K562 (cell line): ENCODE data around the gene ELOVL5. TPM values are rescaled to one million over a fixed set of nuclear protein-coding genes. Genes with fewer than 3 reads are reported as not detected.

Experiments
- ATAC-seq: fragments of 200-7000 bp; cut with Tn5 transposase; 3 replicates; pipeline ENCODE4 v1.9.1; 2020; ENCODE audit warnings: moderate library complexity
- BruUV-seq: library from RNA; stranded (reverse); fragments of 400-500 nt; replicated peaks from 2 replicates; lab custom pipeline; 2021; lab: Mats Ljungman, UMichigan
- CTCF ChIA-PET: fragments of 300-600 bp; formaldehyde crosslinking; extraction: SDS; loops from one replicate; lab custom pipeline; 2021; ENCODE audit warnings: low intra/inter-chr PET ratio; lab: Yijun Ruan, JAX
- POLR2A ChIA-PET: fragments of 300-600, 350-650 bp; sonication (Branson Sonifier 250); formaldehyde crosslinking; extraction: SDS; loops from one replicate; lab custom pipeline; 2021; ENCODE audit warnings: antibody characterized with exemption, inconsistent platforms; lab: Yijun Ruan, JAX
- DNase-seq, 4 experiments: peaks; one replicate each; pipeline versions ENCODE4 v3.0.0 to v3.0.0-alpha.2; 2011 to 2018; ENCODE audit warnings: low spot score in 3 of 4, mixed read lengths in 3 of 4; ENCODE audit errors: extremely low read depth in 1 of 4
- FAIRE-seq: peaks from 2 replicates; lab custom pipeline; 2011; peaks lifted over from hg19 to GRCh38; lab: Jason Lieb, UNC
- H2AFZ ChIP-seq: 2 replicates; pipeline ENCODE4 v1.6.0; 2011; ENCODE audit warnings: low read depth, low read length, control low read depth, inconsistent platforms
- H3K27ac ChIP-seq: fragments of 200-600 bp; 3 replicates; pipeline ENCODE4 v1.8.0; 2011; ENCODE audit warnings: low read depth, mild to moderate bottlenecking, control low read depth, inconsistent platforms, low read length, moderate library complexity, mixed read lengths; ENCODE audit errors: extremely low read depth
- H3K27me3 ChIP-seq, 2 experiments: fragments of 300-600 bp in 1 of 2; 2 replicates in 1 of 2; 3 replicates in 1 of 2; pipeline versions ENCODE4 v1.6.0 to v1.8.0; 2011; ENCODE audit warnings: inconsistent platforms in 2 of 2, low read length in 2 of 2, mild to moderate bottlenecking in 1 of 2, mixed read lengths in 1 of 2, moderate library complexity in 1 of 2; ENCODE audit not compliant: control insufficient read depth in 2 of 2, insufficient read depth in 2 of 2
- H3K36me3 ChIP-seq: fragments of 300-600 bp; 3 replicates; pipeline ENCODE4 v1.8.0; 2011; ENCODE audit warnings: mild to moderate bottlenecking, low read length, inconsistent platforms; ENCODE audit not compliant: control insufficient read depth, insufficient read depth
- H3K4me1 ChIP-seq, 2 experiments: fragments of 200-600 bp in 1 of 2; replicated peaks in 1 of 2; 2 replicates in 1 of 2; 3 replicates in 1 of 2; pipeline versions ENCODE4 v1.5.1 to v1.8.0; 2011; ENCODE audit warnings: inconsistent platforms in 2 of 2, low read length in 2 of 2, mild to moderate bottlenecking in 1 of 2, mixed read lengths in 1 of 2, moderate library complexity in 1 of 2; ENCODE audit not compliant: control insufficient read depth in 2 of 2, insufficient read depth in 2 of 2
- H3K4me2 ChIP-seq: 2 replicates; pipeline ENCODE4 v1.6.1; 2011; ENCODE audit warnings: low read length, control low read depth, inconsistent platforms, mixed read lengths; ENCODE audit not compliant: insufficient read depth
- H3K4me3 ChIP-seq: fragments of 200-600 bp; sonication (generic), shearing (Covaris generic); 2 replicates; pipeline ENCODE4 v1.5.1; 2016; ENCODE audit warnings: control low read depth, inconsistent platforms
- H3K79me2 ChIP-seq: fragments of 200-600 bp; 3 replicates; pipeline ENCODE4 v1.8.0; 2011; ENCODE audit warnings: low read length, inconsistent platforms; ENCODE audit not compliant: control insufficient read depth, insufficient read depth
- H3K9ac ChIP-seq, 2 experiments: 2 replicates each; pipeline versions ENCODE4 v1.6.0 to v1.6.1; 2011; ENCODE audit warnings: low read depth in 2 of 2, low read length in 2 of 2, control low read depth in 1 of 2, inconsistent platforms in 1 of 2, mild to moderate bottlenecking in 1 of 2, mixed read lengths in 1 of 2; ENCODE audit not compliant: insufficient read depth in 1 of 2
- H3K9me1 ChIP-seq: one replicate; pipeline ENCODE4 v1.6.0; 2011; ENCODE audit warnings: inconsistent platforms, mild to moderate bottlenecking, low read length, moderate library complexity; ENCODE audit not compliant: control insufficient read depth, insufficient read depth
- H3K9me3 ChIP-seq: replicated peaks from 2 replicates; pipeline ENCODE4 v1.5.1; 2011; ENCODE audit warnings: low read depth, low read length, inconsistent platforms; ENCODE audit not compliant: control insufficient read depth, insufficient read depth
- H4K20me1 ChIP-seq: replicated peaks from 2 replicates; pipeline ENCODE4 v1.6.1; 2011; ENCODE audit warnings: low read length, inconsistent platforms, mixed read lengths; ENCODE audit not compliant: control insufficient read depth, insufficient read depth
- CEBPB ChIP-seq: fragments of 450-650 bp; IDR thresholded peaks from 2 replicates; pipeline ENCODE4 v1.6.1; 2016; ENCODE audit warnings: missing genetic modification characterization, missing compliant biosample characterization
- ELF4 ChIP-seq: fragments of 450-650 bp; formaldehyde crosslinking; IDR thresholded peaks from 2 replicates; pipeline ENCODE4 v1.4.0; 2022; ENCODE audit warnings: missing genetic modification characterization
- XRCC3 ChIP-seq: fragments of 450-650 bp; IDR thresholded peaks from 2 replicates; pipeline ENCODE4 v1.6.1; 2017; ENCODE audit warnings: mild to moderate bottlenecking, moderate library complexity
- ZBTB11 ChIP-seq, 3 experiments: fragments of 200-800 bp in 1 of 3; fragments of 250-450 bp in 1 of 3; fragments of 450-650 bp in 1 of 3; sonication (Bioruptor Pico) in 1 of 3; sonication (Bioruptor generic) in 1 of 3; formaldehyde crosslinking in 1 of 3; IDR thresholded peaks; 2 replicates each; pipeline versions ENCODE4 v1.6.1 to v1.8.0; 2016 to 2022; ENCODE audit warnings: mild to moderate bottlenecking in 2 of 3, missing genetic modification characterization in 2 of 3, missing compliant biosample characterization in 1 of 3, moderate library complexity in 1 of 3
- ZFX ChIP-seq: sonication (generic); formaldehyde crosslinking; IDR thresholded peaks from 2 replicates; pipeline ENCODE4 v1.8.0; 2022; ENCODE audit warnings: mild to moderate bottlenecking, missing genetic modification reagents, moderate library complexity
- ZNF347 ChIP-seq: fragments of 450-650 bp; formaldehyde crosslinking; IDR thresholded peaks from 2 replicates; pipeline ENCODE4 v1.4.0; 2020; ENCODE audit warnings: low read depth, mild to moderate bottlenecking, moderate library complexity
- in situ Hi-C: fragments of 300-500 bp; cut with MboI; formaldehyde crosslinking; loops from 4 replicates; pipeline ENCODE4 v1.15.0; 2018; ENCODE audit warnings: inconsistent platforms, mixed read lengths
- intact Hi-C: fragments of 100-400 bp; cut with micrococcal nuclease; formaldehyde crosslinking; loops from 2 replicates; pipeline ENCODE4 v1.14.2; 2022
- polyA plus RNA-seq, 8 experiments: library from polyadenylated mRNA; depleted of rRNA in 4 of 8; stranded (reverse) in 5 of 8; unstranded in 3 of 8; fragments of >200 nt; fragmentation: Nextera tagmentation in 2 of 8; fragmentation: Illumina TruSeq in 1 of 8; extraction: Ambion mirVana in 2 of 8; extraction: Trizol in 1 of 8; gene quantifications; 2 replicates each; pipeline versions ENCODE4 v1.2.1 to v1.2.3, GENCODE V29; 2011 to 2014; ENCODE audit warnings: inconsistent platforms in 1 of 8, missing spikeins in 1 of 8
- total RNA-seq, 7 experiments: library from RNA; depleted of rRNA in 6 of 7; stranded (reverse); fragments of >200 nt in 6 of 7; fragmentation: Illumina TruSeq in 2 of 7; extraction: Trizol in 2 of 7; gene quantifications; 2 replicates each; pipeline versions ENCODE4 v1.2.1 to v1.2.3, GENCODE V29; 2011 to 2021; ENCODE audit warnings: low replicate concordance in 1 of 7

The ELOVL5 gene
- total and polyA plus RNA-seq, 9 of the 15 experiments (the other 6 are each of a cell fraction or from before 2014, with no cell fraction given), result 70.6 to 245 (median 132) TPM

GRCh38 chr6:53395986-53396385, 47.2 kb upstream of the ELOVL5 start:
- intact Hi-C loops, result no loop called here
- Histone ChIP-seq H3K79me2 (no peaks in the 10 kb centered on the region), H3K9ac (no peak overlapping the region), H3K36me3 (no peaks in the 10 kb centered on the region), H3K27me3 (0 out of 5 replicates have a peak, but pooled peaks cover 0 to 8% of the 10 kb centered on the region in 2 experiments), H3K27ac (no peak overlapping the region), H3K9me1 (no peaks in the 10 kb centered on the region), H3K4me3 (no peak overlapping the region), H2AFZ (no peak overlapping the region), H4K20me1 (no peaks in the 10 kb centered on the region), H3K4me2 (no peak overlapping the region), H3K9me3 (no peaks in the 10 kb centered on the region), H3K4me1 (no peaks in the 10 kb centered on the region)
- TF ChIP-seq XRCC3 (no peak), ZNF347 (CRISPR knock-in tag) (no peak), ZBTB11 (CRISPR knock-in tag; IDR thresholded peaks at IDR 0.05) (no peak), ELF4 (CRISPR knock-in tag) (no peak), ZFX (no peak), CEBPB (tag) (no peak)
- no TSS peak for BruUV-seq
- no peak for FAIRE-seq
- ChIA-PET POLR2A (interaction anchor here (0.6 kb wide), 1 partner anchor 47 kb away, joined by 3 read pairs; the partner anchor contains the start of gene ELOVL5), CTCF (no interaction called here)
- no peak for DNase-seq
- in situ Hi-C loops, result no loop called here
- ATAC-seq, result no peak
